Cardiac muscle cell (in vitro differentiated cells and primary cell): ENCODE data around the gene SAMD4A. TPM values are rescaled to one million over a fixed set of nuclear protein-coding genes. Genes with fewer than 3 reads are reported as not detected.

Experiments used
- DNase-seq, 2 donors: peaks; one replicate each; pipeline versions ENCODE4 v3.0.0 to v3.0.0-alpha.2; 2010 to 2017; ENCODE audit warnings: low read depth in 1 of 2, low spot score in 1 of 2
- H3K27ac ChIP-seq: fragments of 200-600 bp; sonication (generic); 2 replicates; pipeline ENCODE4 v1.5.1; 2016
- H3K27me3 ChIP-seq: fragments of 200-600 bp; sonication (generic); 2 replicates; pipeline ENCODE4 v1.6.0; 2016; ENCODE audit warnings: control low read depth
- H3K36me3 ChIP-seq: fragments of 200-600 bp; sonication (generic); 2 replicates; pipeline ENCODE4 v1.5.1; 2016; ENCODE audit warnings: control low read depth
- H3K4me1 ChIP-seq: fragments of 200-600 bp; sonication (generic); 2 replicates; pipeline ENCODE4 v1.8.1; 2017; ENCODE audit warnings: low read depth, mild to moderate bottlenecking, mixed run types
- H3K4me3 ChIP-seq: fragments of 200-600 bp; sonication (generic); 2 replicates; pipeline ENCODE4 v1.5.1; 2016; ENCODE audit warnings: mild to moderate bottlenecking
- H3K9me3 ChIP-seq: fragments of 200-600 bp; sonication (generic); 2 replicates; pipeline ENCODE4 v1.5.1; 2017; ENCODE audit warnings: low read depth, mild to moderate bottlenecking, control low read depth
- polyA plus RNA-seq: library from polyadenylated mRNA; unstranded; fragments of >200 nt; fragmentation: Nextera tagmentation; extraction: Ambion mirVana; gene quantifications from 2 replicates; pipeline ENCODE4 v1.2.1, GENCODE V29; 2016
- total RNA-seq: library from RNA; depleted of rRNA; stranded (reverse); fragments of >200 nt; gene quantifications from 2 replicates; pipeline ENCODE4 v1.2.3, GENCODE V29; 2016
- TF ChIP-seq, protein P1 (sequence below): IDR thresholded peaks from 2 replicates; pipeline ENCODE4 v1.5.1; 2012; ENCODE audit warnings: low read depth, mild to moderate bottlenecking, low read length

SAMD4A gene
- total and polyA plus RNA-seq, 2 experiments from 2014 or later, result 14.4 to 60.4 TPM

DNA sequence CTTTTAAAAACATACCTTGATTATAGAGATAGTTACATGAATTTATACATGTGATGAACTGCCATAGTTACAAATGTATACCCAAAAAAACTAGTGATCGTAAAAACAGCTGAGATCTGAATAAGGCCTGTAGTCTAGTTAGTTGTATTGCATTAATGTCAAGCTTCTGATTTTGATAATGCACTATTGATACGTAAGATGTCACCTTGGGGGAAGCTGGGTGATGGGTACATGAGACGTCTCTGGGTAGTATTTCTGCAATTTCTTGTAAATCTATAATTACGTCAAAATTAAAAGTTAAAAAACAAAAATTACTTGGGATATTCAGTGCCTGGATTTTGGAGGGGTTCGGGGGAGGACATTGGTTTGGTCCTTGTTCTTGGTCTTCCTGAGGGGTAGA is 144.4 kb downstream of the SAMD4A start:
- Histone ChIP-seq H3K4me3 (no peak overlapping the region), H3K4me1 (peaks cover 58% of the 10 kb centered on the region), H3K9me3 (no peaks in the 10 kb centered on the region), H3K27ac (peak overlapping the region; percentile 93), H3K36me3 (no peaks in the 10 kb centered on the region), H3K27me3 (no peaks in the 10 kb centered on the region)
- DNase-seq, result no peak
- TF ChIP-seq, protein P1, sequence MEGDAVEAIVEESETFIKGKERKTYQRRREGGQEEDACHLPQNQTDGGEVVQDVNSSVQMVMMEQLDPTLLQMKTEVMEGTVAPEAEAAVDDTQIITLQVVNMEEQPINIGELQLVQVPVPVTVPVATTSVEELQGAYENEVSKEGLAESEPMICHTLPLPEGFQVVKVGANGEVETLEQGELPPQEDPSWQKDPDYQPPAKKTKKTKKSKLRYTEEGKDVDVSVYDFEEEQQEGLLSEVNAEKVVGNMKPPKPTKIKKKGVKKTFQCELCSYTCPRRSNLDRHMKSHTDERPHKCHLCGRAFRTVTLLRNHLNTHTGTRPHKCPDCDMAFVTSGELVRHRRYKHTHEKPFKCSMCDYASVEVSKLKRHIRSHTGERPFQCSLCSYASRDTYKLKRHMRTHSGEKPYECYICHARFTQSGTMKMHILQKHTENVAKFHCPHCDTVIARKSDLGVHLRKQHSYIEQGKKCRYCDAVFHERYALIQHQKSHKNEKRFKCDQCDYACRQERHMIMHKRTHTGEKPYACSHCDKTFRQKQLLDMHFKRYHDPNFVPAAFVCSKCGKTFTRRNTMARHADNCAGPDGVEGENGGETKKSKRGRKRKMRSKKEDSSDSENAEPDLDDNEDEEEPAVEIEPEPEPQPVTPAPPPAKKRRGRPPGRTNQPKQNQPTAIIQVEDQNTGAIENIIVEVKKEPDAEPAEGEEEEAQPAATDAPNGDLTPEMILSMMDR, result no peak

DNA sequence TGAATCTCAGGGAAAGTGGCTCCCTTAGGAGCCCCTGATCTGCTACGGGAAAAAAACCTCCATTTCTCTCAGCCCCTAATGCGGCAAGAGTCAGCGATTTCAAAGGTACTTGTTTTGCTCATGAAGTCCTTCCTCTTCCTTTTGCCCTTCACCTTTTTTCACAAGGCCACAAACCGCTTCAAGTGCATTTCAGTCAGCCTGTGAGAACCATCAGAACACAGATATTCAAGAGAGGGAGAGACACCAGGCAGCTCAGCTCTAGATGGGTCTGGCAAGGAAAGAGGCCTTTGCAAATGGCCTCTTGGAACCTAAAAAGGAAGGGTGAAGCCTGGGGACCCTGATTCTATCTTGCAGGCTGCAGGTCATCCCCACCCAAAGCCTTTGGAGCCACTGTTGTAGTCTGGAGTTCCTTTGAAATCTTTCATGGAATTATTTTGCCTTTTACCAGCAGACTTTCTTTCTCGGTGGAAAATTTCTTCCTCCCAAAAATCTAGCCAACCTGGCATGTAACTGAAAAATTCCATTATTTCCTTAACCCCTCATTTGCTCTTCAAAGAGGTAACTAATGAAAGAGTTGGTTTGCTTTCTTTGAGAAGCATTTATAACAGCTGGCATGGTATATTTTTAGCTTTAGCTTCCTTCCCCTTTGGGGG is 145.0 kb downstream of the SAMD4A start:
- TF ChIP-seq, protein P1, result no peak

DNA sequence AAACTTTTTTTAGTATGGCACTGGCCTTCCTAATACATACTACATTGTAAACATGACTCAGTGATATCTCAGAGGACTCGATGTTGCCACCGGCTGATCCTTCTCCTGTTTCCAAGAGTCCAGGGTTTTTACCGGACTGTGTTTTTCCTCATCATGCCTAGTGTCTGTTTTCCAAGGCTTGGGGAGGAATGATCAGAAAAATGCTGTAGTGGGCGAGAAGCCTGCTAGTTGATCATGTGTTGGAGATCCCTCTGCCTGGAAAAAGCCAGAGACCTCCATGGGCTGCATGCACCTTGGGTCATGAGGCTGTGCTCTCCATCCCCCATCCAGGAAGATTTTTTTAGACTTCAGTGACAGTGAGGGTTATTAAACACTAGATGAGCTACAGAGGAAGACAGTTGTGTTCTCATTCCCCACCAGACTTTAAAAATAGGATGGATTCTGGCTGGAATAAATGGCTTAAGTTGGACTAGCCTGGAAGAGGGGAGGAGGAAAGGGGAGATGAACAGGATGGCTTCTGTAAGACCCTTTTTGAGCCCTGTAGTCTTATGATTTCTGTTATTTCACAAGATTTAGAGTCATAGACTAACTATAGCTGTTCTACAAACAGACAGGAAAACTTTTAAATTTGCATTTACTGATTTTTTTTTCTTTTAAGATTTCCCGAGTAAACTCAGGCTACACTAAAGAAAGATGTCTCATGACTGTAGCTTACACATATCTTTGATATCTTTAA is 145.7 kb downstream of the SAMD4A start:
- Histone ChIP-seq H3K27ac (peak overlapping the region; percentile 93), H3K27me3 (no peaks in the 10 kb centered on the region), H3K4me1 (peaks cover 58% of the 10 kb centered on the region), H3K36me3 (no peaks in the 10 kb centered on the region), H3K9me3 (no peaks in the 10 kb centered on the region), H3K4me3 (no peak overlapping the region)
- TF ChIP-seq, protein P1, result no peak
- peak in 1 of 2 donors; percentile 26 for DNase-seq

More for the DNA sequence above, 145.0 kb downstream of the SAMD4A start:
- H3K4me3 ChIP-seq, result no peak overlapping the region
- no peaks in the 10 kb centered on the region for H3K27me3 ChIP-seq
- no peaks in the 10 kb centered on the region for H3K9me3 ChIP-seq
- peak in 1 of 2 donors; percentile 51 for DNase-seq
- H3K27ac ChIP-seq, result peak overlapping the region; percentile 93
- no peaks in the 10 kb centered on the region for H3K36me3 ChIP-seq
- peaks cover 58% of the 10 kb centered on the region for H3K4me1 ChIP-seq

DNA sequence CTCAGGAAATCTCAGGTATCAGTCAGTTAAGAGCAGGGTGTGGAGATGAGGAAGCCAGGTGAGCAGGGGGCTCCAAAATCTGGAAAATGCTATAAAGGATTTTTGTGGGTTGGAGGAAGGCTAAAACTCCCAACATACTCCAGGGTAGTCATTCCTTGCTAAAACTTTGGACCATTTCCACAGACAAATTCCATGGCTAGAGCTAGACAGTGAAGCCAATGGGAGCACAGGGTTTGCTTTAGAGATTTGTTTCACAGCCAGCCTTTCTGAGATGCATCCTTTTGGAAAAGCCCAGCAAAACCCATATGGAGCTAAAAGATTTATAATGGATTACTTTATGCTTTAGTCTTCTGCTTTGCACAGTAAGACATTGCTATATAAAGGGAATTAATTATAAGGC is 146.5 kb downstream of the SAMD4A start:
- Histone ChIP-seq H3K4me3 (no peak overlapping the region), H3K27me3 (no peaks in the 10 kb centered on the region), H3K9me3 (no peaks in the 10 kb centered on the region), H3K36me3 (no peaks in the 10 kb centered on the region), H3K4me1 (peaks cover 58% of the 10 kb centered on the region), H3K27ac (peak overlapping the region; percentile 93)
- TF ChIP-seq, protein P1, result no peak
- peak in 1 of 2 donors; percentile 64 for DNase-seq

DNA sequence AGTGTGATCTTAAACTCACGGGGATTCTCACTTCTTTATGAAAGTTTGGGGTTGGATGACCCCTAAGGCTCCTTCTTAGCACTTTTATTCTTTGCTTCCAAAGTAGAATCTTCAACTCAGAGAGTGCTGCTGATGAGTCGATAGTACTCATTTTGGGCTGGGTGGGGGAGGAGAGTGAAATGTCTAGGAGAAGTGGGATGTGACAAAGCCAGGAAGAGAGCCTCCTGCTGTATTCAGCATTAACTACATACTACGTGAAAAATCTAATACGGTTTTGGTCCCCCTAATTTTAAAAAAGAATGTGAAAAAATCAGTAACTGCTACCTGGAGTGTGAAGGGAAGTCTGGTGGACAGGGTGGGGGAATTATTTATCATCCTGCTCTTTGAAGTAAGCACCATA is 148.3 kb downstream of the SAMD4A start:
- Histone ChIP-seq H3K9me3 (no peaks in the 10 kb centered on the region), H3K4me1 (peaks cover 60% of the 10 kb centered on the region), H3K36me3 (no peaks in the 10 kb centered on the region), H3K27ac (no peak overlapping the region), H3K4me3 (no peak overlapping the region), H3K27me3 (no peaks in the 10 kb centered on the region)
- TF ChIP-seq, protein P1, result peak; percentile 31
- peak in 1 of 2 donors; percentile 37 for DNase-seq
